NCI-H774 (cell line): Measurements from ENCODE around the gene ACAD10.

Experiments
- DNase-seq: peaks from one replicate; lab custom pipeline; 2025; lab: John Stamatoyannopoulos, UW

ACAD10 gene

GRCh38 chr12:111776836-111777344 is 91.0 kb downstream of the ACAD10 start:
- DNase-seq, result no peak

DNA sequence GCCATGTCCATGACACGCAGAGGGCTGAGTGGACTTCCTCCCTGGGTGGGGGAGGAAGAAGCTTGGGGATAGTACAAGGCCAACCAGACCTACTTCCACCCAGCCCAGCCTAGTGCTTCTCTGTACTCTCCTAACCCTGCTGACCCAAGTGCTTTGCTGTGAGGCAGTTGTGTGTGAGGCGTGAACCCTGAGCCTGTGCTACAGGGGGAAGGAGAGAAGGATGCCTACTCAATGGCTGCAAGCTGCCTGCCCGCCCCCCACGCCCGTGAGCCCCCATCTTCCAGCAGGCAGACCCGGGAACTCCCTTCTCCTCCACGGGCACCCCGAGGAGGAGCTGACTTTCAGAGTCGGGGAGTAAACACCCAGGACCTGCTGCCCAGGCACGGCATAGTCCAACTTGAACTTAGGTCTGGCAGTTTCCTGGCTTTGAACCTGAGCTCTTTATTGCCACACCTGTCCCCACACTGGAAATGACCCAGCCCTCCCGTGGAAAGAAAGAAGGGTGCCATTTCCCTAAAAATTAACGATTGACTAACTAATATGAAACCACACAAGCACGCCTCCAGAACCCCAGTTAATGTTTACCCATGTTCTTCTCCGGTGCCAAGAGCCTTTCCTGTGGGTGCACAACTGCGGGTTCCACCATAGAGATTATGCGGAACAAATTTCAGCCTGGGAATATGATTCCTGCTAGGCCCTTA is 91.6 kb downstream of the ACAD10 start:
- DNase-seq, result no peak

DNA sequence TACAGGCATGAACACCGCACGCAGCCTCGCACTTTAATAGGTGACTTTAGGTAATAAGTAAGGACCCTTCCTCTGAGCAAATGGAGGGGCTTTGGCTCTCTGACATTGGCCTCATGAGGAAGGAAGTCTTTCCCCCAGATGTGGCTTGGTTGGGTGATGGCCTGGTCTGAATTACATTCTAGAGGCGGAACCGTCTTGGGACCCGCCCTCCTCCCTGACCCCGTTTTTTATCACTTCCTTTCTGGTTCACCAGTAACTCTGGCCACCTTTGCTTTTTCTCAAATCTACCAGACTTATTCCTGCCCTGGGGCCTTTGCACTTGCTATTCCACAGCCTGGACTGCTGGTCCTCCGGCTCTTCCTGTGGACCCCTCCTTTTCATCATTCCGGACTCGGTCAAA is 94.3 kb downstream of the ACAD10 start:
- no peak for DNase-seq

DNA sequence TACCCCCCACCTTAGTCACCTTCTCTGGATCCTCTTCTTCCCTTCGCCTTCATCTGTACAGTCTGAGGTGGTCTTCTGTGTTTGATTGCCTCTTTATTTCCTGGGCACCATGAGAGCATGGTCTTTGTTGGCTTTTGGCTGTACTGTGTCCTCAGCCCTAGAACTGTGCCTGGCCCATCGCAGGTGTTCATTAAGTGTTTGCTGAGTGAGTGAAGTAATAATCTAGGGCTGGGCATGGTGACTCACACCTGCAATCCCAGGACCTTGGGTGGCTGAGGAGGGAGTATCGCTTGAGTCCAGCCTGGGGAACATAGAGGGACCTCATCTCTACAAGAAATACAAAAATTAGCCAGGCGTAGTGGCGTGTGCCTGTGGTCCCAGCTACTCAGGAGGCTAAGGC is 94.8 kb downstream of the ACAD10 start:
- DNase-seq, result no peak

DNA sequence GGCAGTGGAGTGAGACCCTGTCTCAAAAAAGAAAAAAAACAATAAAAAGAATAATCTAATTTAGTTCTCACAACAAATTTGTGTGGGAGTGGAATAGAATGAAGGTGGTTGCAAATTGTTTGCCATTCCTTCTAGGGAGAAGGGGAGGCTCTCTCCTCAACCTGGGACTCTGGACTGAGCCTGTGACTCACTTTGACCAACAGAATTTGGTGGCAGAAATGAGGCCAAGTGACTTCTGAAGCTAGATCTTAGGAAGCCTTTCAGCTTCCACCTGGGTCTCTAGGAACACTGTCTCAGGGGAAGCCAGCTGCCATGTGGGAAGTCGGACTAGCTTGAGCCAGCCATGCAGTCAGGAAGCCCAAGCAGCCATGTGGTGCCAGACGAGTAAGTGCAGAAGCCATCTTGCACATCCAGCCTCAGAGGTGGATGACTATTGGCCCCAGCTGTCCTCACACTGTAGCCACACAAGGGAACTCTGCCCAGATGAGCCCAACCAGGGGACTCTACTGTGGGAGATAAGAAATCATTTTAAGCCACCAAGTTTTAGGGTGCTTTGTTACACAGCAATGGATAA is 95.3 kb downstream of the ACAD10 start:
- no peak for DNase-seq

DNA sequence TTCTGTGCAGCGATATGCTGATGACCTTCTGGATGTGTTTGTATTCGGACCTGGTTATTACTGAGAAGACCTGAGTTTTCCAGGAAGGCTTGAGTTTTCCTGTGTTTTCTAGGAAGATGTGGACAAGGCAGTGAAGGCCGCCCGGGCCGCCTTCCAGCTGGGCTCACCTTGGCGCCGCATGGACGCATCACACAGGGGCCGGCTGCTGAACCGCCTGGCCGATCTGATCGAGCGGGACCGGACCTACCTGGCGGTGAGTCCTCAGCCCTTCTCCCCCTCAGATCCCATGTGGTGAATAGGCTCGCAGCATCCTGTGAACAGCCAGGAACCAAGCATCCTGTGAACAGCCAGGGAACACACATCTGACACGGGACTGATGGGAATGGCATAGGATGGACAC is 97.2 kb downstream of the ACAD10 start:
- no peak for DNase-seq

- no peak for DNase-seq
Measured at GRCh38 chr12:111784953-111785352, 99.1 kb downstream of the ACAD10 start.

GRCh38 chr12:111785651-111786050 is 99.8 kb downstream of the ACAD10 start:
- no peak for DNase-seq

- no peak for DNase-seq
Measured at GRCh38 chr12:111788178-111788654, 102.4 kb downstream of the ACAD10 start.

DNA sequence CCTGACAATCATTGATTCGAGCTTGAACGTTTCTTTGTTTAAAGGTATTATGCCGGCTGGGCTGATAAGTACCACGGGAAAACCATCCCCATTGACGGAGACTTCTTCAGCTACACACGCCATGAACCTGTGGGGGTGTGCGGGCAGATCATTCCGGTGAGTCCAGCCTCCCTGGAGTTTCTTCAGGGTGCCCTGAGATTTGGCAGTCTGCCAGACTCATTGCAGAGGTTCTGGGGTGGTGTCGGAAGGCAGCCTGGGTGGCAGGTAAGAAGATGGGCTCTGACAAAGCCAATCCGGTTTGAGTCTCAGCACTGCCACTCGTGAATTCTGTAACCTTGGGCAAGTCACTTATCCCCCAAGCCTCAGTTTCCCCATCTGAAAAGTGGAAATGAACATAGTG is 103.9 kb downstream of the ACAD10 start:
- DNase-seq, result no peak

GRCh38 chr12:111791507-111791906 is 105.7 kb downstream of the ACAD10 start:
- DNase-seq, result no peak

DNA sequence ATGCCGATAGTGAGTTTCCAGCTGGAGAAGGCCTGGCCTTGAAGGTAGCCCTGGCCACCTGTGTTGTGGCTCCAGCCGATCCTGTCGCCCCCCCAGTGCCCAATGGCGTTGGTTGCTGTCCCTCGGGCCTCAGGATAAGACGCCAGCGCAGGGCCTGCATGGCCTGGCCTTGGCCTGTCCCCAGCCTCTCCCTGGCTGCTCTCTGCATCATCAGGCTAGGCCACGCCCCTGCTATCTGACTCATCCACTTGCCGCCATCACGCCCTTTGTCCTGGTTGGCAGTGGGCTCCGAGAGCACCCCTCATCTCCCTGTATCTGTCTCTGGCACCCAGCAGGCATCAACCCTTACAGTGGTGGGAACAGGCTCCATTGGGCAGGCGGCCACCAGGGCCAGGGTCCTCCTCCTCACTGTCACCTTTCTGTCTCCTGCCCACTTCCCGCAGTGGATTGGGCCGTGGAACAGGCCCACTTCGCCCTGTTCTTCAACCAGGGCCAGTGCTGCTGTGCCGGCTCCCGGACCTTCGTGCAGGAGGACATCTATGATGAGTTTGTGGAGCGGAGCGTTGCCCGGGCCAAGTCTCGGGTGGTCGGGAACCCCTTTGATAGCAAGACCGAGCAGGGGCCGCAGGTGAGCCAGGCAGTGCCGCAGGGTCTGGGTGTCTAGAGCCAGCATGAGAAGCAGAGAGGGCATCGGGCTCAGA is 106.5 kb downstream of the ACAD10 start:
- no peak for DNase-seq

DNA sequence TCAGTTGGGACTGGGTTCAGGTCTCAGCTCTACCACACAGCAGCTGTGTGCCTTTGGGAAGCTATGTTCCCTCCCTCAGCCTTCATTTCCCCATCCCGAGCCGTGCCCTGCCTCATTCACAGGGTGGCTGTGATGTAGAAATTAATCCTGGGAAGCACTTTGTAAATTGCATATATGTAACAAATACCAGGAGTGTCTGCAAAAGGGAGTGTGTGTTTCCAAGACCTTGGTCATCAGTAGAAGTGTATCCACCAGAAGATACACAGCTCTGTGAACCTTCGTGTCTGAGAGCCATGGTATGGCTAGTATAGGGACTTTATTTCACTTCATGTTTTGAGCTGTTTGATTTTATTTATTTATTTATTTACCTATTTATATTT is 107.0 kb downstream of the ACAD10 start:
- no peak for DNase-seq

GRCh38 chr12:111798182-111798581 is 112.3 kb downstream of the ACAD10 start:
- DNase-seq, result no peak

DNA sequence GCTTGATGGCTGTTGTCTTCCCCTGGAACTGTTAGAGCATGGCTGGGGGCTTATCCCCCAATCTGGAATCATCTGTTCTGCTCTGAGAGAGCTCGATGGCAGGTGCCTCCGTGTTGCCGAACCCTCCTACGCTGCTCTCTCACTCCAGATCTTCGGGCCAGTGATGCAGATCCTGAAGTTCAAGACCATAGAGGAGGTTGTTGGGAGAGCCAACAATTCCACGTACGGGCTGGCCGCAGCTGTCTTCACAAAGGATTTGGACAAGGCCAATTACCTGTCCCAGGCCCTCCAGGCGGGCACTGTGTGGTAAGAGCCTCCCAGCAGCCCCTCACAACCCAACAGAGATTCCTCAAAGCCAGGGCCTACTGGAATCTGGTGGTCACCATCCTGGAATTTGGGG is 113.9 kb downstream of the ACAD10 start:
- no peak for DNase-seq

GRCh38 chr12:111803038-111803626 is 117.3 kb downstream of the ACAD10 start:
- no peak for DNase-seq

DNA sequence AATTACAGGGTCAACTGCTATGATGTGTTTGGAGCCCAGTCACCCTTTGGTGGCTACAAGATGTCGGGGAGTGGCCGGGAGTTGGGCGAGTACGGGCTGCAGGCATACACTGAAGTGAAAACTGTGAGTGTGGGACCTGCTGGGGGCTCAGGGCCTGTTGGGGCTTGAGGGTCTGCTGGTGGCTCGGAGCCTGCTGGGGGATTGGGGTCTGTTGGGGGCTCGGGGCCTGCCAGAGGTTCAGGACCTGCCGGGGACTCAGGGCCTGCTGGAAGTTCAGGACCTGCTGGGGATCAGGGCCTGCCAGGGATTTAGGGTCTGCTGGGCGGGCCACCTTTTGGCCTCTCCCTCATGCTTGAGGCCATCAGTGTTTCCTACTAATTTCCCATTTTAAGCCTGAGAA is 118.0 kb downstream of the ACAD10 start:
- DNase-seq, result no peak

DNA sequence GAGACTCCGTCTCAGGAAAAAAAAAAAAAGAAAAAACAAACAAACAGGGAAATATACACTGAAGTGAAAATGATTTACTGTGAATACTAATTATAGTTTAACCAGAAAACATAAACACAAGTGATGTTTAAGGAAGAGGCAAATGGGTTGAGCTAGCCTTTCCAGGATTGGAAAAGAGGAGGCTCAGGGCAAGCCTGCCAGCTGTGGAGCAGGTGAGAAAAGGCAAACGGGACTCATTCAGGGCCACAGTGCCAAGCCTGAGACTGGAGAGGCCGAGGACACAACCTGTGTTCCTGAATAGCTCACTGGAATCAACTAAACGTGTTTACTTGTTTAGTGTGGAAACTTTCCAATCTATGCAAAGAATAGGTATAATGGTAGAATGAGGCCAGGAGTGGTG is 120.5 kb downstream of the ACAD10 start:
- no peak for DNase-seq
